Gastrocnemius medialis (tissue), 4 donors: ENCODE data around the gene MGMT. TPM values are rescaled to one million over a fixed set of nuclear protein-coding genes. Genes with fewer than 3 reads are reported as not detected.

Experiments used
- ATAC-seq, 2 donors: fragments of 150-250 bp; one replicate each; pipeline ENCODE4 v1.9.1; 2016
- DNase-seq, 2 donors: peaks; one replicate each; pipeline ENCODE4 v3.0.0-alpha.2; 2019
- H3K27ac ChIP-seq, 4 donors: fragments of 200-600 bp; sonication (generic); 1 replicate in 1 of 4; 2 replicates in 3 of 4; pipeline ENCODE4 v1.5.1; 2016 to 2018; ENCODE audit warnings: mild to moderate bottlenecking in 2 of 4, moderate library complexity in 1 of 4
- H3K27me3 ChIP-seq, 3 donors: fragments of 200-600 bp; sonication (generic) in 2 of 3; 1 replicate in 1 of 3; 2 replicates in 2 of 3; pipeline versions ENCODE4 v1.5.1 to v1.6.0; 2016 to 2019; ENCODE audit warnings: mild to moderate bottlenecking in 1 of 3, moderate library complexity in 1 of 3
- H3K36me3 ChIP-seq, 2 donors: fragments of 200-600 bp; sonication (generic) in 1 of 2; one replicate each; pipeline ENCODE4 v1.5.1; 2017 to 2018
- H3K4me1 ChIP-seq, 2 donors: fragments of 200-600 bp; sonication (generic) in 1 of 2; one replicate each; pipeline ENCODE4 v1.5.1; 2016 to 2017; ENCODE audit warnings: mild to moderate bottlenecking in 2 of 2
- H3K4me3 ChIP-seq, 4 donors: fragments of 200-600 bp; sonication (generic) in 3 of 4; 1 replicate in 1 of 4; 2 replicates in 3 of 4; pipeline ENCODE4 v1.5.1; 2016 to 2019; ENCODE audit warnings: mild to moderate bottlenecking in 2 of 4
- H3K9me3 ChIP-seq, 3 donors: fragments of 200-600 bp; sonication (generic) in 2 of 3; 1 replicate in 1 of 3; 2 replicates in 2 of 3; pipeline ENCODE4 v1.5.1; 2016 to 2019
- POLR2A ChIP-seq, 2 donors: fragments of 450-650 bp; IDR thresholded peaks; one replicate each; pipeline ENCODE4 v1.6.1; 2017; ENCODE audit warnings: antibody characterized with exemption in 2 of 2, mild to moderate bottlenecking in 2 of 2, moderate library complexity in 2 of 2
- in situ Hi-C, 4 donors: fragments of 200-750 bp; cut with MboI; loops; one replicate each; pipeline versions ENCODE4 v1.15.0 to v1.8.0; 2017; ENCODE audit warnings: low sequenced_read_pairs in 4 of 4
- intact Hi-C: fragments of 100-400 bp; cut with DNase I; formaldehyde crosslinking; loops from one replicate; pipeline ENCODE4 v1.15.1; 2023; ENCODE audit warnings: low total_unique reads
- total RNA-seq, 4 donors: library from RNA; depleted of rRNA; stranded (reverse); fragments of >200 nt; gene quantifications; one replicate each; pipeline versions ENCODE4 v1.1.0 to v1.2.3, GENCODE V29; 2016
- TF ChIP-seq, protein P1 (sequence below), 5 experiments: fragments of 450-650 bp in 3 of 5; fragments of 200-600 bp in 2 of 5; sonication (generic) in 2 of 5; IDR thresholded peaks in 4 of 5; conservative IDR thresholded peaks in 1 of 5; 1 replicate in 4 of 5; 2 replicates in 1 of 5; pipeline ENCODE4 v1.5.1; 2016 to 2019; ENCODE audit warnings: antibody characterized with exemption in 5 of 5, mild to moderate bottlenecking in 3 of 5, moderate library complexity in 3 of 5

Gene MGMT
- total RNA-seq, 4 donors from 2014 or later, result 8.9 to 20.7 (median 17.1) TPM

DNA sequence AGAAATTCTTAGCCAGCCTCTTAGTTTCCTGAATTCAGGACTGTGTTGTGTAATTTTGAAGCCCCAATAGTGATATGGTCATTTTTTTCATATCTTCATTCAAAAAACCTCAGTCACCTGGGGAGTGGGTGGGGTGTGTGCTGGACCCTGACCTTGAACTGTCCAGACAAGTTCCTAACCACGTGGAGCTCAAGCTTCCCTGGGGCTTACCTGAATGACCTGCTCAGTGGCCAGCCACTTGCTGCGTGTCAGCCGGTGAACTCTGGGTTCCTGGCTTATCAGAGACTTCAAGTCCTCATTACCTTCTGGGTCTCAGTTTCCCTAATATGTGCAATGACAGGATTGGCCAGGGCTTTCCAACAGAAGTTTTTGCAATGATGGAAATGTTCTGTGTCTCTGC is 27.1 kb downstream of the MGMT start:
- no peak for DNase-seq
- Histone ChIP-seq H3K9me3 (peaks cover 0 to 17% (median 0%) of the 10 kb centered on the region in 3 donors), H3K4me1 (peaks cover 0 to 4% of the 10 kb centered on the region in 2 donors), H3K27ac (no peak overlapping the region), H3K27me3 (no peaks in the 10 kb centered on the region), H3K36me3 (no peaks in the 10 kb centered on the region), H3K4me3 (no peak overlapping the region)
- no peak for TF ChIP-seq POLR2A (IDR thresholded peaks at IDR 0.05)
- TF ChIP-seq, protein P1, sequence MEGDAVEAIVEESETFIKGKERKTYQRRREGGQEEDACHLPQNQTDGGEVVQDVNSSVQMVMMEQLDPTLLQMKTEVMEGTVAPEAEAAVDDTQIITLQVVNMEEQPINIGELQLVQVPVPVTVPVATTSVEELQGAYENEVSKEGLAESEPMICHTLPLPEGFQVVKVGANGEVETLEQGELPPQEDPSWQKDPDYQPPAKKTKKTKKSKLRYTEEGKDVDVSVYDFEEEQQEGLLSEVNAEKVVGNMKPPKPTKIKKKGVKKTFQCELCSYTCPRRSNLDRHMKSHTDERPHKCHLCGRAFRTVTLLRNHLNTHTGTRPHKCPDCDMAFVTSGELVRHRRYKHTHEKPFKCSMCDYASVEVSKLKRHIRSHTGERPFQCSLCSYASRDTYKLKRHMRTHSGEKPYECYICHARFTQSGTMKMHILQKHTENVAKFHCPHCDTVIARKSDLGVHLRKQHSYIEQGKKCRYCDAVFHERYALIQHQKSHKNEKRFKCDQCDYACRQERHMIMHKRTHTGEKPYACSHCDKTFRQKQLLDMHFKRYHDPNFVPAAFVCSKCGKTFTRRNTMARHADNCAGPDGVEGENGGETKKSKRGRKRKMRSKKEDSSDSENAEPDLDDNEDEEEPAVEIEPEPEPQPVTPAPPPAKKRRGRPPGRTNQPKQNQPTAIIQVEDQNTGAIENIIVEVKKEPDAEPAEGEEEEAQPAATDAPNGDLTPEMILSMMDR (IDR thresholded peaks at IDR 0.05 in 4 of 5, conservative IDR thresholded peaks at IDR 0.05 in 1 of 5), result no peak
- in situ Hi-C loops (no loop called here), intact Hi-C loops (no loop called here)
- no peak for ATAC-seq

DNA sequence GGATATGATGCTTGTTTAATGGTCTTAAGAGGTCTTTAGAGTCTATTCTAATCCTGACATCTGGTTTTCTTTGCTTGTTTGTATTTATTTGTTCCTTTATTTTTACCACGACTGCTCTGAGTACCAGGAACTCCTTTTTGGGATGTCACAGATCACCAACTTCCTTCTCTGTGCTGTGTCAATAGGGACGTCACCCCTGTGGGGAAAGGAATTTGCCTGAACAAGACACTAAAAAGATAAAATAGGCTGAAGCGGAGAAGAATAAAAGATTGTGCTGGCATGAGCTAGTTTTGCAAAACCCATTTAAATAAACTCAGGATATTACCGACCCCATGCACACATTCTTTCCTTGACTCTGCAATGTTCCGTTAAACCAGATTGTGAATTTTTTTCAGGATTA is 27.7 kb downstream of the MGMT start:
- in situ Hi-C loops (no loop called here), intact Hi-C loops (no loop called here)
- TF ChIP-seq, protein P1 (IDR thresholded peaks at IDR 0.05 in 4 of 5, conservative IDR thresholded peaks at IDR 0.05 in 1 of 5), result no peak
- no peak for TF ChIP-seq POLR2A (IDR thresholded peaks at IDR 0.05)
- Histone ChIP-seq H3K27me3 (no peaks in the 10 kb centered on the region), H3K27ac (no peak overlapping the region), H3K9me3 (peaks cover 0 to 17% (median 0%) of the 10 kb centered on the region in 3 donors), H3K4me3 (no peak overlapping the region), H3K4me1 (peaks cover 0 to 4% of the 10 kb centered on the region in 2 donors), H3K36me3 (no peaks in the 10 kb centered on the region)
- DNase-seq (no peak), ATAC-seq (no peak)

GRCh38 chr10:129495256-129495655 is 28.2 kb downstream of the MGMT start:
- H3K36me3 ChIP-seq, result no peaks in the 10 kb centered on the region
- peaks cover 0 to 17% (median 0%) of the 10 kb centered on the region in 3 donors for H3K9me3 ChIP-seq
- no peak overlapping the region for H3K27ac ChIP-seq
- ATAC-seq (no peak), DNase-seq (no peak)
- H3K27me3 ChIP-seq, result no peaks in the 10 kb centered on the region
- intact Hi-C loops, result no loop called here
- H3K4me3 ChIP-seq, result no peak overlapping the region
- in situ Hi-C loops, result no loop called here
- H3K4me1 ChIP-seq, result peaks cover 0 to 4% of the 10 kb centered on the region in 2 donors
- TF ChIP-seq POLR2A (IDR thresholded peaks at IDR 0.05), result no peak
- TF ChIP-seq, protein P1 (IDR thresholded peaks at IDR 0.05 in 4 of 5, conservative IDR thresholded peaks at IDR 0.05 in 1 of 5), result no peak

DNA sequence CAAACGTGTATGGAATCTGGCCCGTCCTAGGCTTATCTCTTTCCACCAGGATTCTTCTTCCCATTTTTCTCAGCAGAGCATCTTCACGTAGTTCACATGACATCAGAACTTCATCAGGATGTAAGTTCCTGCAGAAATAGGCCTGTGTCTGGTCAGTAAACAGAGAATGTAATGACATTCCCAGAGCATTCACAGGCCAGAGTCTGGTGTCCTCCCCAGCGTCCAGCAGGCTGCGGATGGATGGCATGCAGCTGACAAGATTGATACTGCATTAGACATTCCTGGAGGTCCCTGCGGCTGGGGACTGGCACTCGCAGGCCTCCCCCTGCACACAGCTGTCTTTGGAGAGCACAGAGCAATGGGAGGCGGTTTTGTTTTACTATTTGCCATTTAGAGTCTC is 28.7 kb downstream of the MGMT start:
- in situ Hi-C loops (no loop called here), intact Hi-C loops (no loop called here)
- H3K4me1 ChIP-seq, result peaks cover 0 to 4% of the 10 kb centered on the region in 2 donors
- DNase-seq (no peak), ATAC-seq (no peak)
- no peaks in the 10 kb centered on the region for H3K27me3 ChIP-seq
- H3K9me3 ChIP-seq, result peaks cover 0 to 15% (median 0%) of the 10 kb centered on the region in 3 donors
- no peak overlapping the region for H3K4me3 ChIP-seq
- TF ChIP-seq, protein P1 (IDR thresholded peaks at IDR 0.05 in 4 of 5, conservative IDR thresholded peaks at IDR 0.05 in 1 of 5), result no peak
- no peak for TF ChIP-seq POLR2A (IDR thresholded peaks at IDR 0.05)
- no peak overlapping the region for H3K27ac ChIP-seq
- no peaks in the 10 kb centered on the region for H3K36me3 ChIP-seq

- DNase-seq, result no peak
- in situ Hi-C loops, result no loop called here
- Histone ChIP-seq H3K36me3 (no peaks in the 10 kb centered on the region), H3K9me3 (peaks cover 0 to 2% (median 0%) of the 10 kb centered on the region in 3 donors), H3K4me1 (peaks cover 0 to 4% of the 10 kb centered on the region in 2 donors), H3K27me3 (no peaks in the 10 kb centered on the region), H3K4me3 (no peak overlapping the region), H3K27ac (no peak overlapping the region)
- no peak for ATAC-seq
- intact Hi-C loops, result no loop called here
- TF ChIP-seq, protein P1 (IDR thresholded peaks at IDR 0.05 in 4 of 5, conservative IDR thresholded peaks at IDR 0.05 in 1 of 5), result no peak
- TF ChIP-seq POLR2A (IDR thresholded peaks at IDR 0.05), result no peak
Measured at GRCh38 chr10:129497013-129497412, 30.0 kb downstream of the MGMT start.
